Peyer's patch (tissue), 4 donors: ENCODE results near the gene PAPSS1.

Source experiments
- POLR2A ChIP-seq, 2 donors: fragments of 450-650 bp; IDR thresholded peaks; one replicate each; pipeline ENCODE4 v1.5.1; 2017; ENCODE audit warnings: antibody characterized with exemption in 2 of 2, mild to moderate bottlenecking in 2 of 2, moderate library complexity in 2 of 2
- TF ChIP-seq, protein P1 (sequence below), 6 experiments: fragments of 450-650 bp in 4 of 6; fragments of 200-600 bp in 2 of 6; sonication (generic) in 1 of 6; IDR thresholded peaks; one replicate each; pipeline ENCODE4 v1.5.1; 2017 to 2019; ENCODE audit warnings: antibody characterized with exemption in 6 of 6, mild to moderate bottlenecking in 3 of 6, moderate library complexity in 1 of 6

DNA sequence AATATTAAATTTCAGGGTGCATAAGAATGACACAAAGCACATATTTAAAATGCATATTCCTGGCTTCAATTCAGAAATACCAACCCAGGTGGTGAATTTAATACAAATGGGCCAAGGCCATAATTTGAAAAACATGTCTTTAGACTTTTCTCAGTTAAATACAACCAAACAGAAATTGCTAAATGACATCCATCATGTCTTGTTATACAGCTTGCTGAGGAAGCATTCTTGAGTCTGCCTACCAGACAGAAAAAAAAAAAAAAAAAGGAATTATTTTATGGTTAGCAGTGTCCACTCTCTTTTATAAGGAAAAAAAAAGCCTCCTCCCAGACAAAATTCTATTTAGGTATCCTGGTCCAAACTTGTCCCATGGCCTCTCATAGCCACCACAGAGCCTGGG is 119.1 kb downstream of the PAPSS1 start:
- TF ChIP-seq, protein P1, sequence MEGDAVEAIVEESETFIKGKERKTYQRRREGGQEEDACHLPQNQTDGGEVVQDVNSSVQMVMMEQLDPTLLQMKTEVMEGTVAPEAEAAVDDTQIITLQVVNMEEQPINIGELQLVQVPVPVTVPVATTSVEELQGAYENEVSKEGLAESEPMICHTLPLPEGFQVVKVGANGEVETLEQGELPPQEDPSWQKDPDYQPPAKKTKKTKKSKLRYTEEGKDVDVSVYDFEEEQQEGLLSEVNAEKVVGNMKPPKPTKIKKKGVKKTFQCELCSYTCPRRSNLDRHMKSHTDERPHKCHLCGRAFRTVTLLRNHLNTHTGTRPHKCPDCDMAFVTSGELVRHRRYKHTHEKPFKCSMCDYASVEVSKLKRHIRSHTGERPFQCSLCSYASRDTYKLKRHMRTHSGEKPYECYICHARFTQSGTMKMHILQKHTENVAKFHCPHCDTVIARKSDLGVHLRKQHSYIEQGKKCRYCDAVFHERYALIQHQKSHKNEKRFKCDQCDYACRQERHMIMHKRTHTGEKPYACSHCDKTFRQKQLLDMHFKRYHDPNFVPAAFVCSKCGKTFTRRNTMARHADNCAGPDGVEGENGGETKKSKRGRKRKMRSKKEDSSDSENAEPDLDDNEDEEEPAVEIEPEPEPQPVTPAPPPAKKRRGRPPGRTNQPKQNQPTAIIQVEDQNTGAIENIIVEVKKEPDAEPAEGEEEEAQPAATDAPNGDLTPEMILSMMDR (IDR thresholded peaks at IDR 0.05): no peak
- no peak for TF ChIP-seq POLR2A (IDR thresholded peaks at IDR 0.05)
